Neural cell (in vitro differentiated cells): ENCODE data around the gene CHST2.

Source experiments
- EP300 ChIP-seq: fragments of 450-650 bp; conservative IDR thresholded peaks from 2 replicates; pipeline ENCODE4 v1.6.1; 2014; ENCODE audit warnings: antibody characterized with exemption, mild to moderate bottlenecking, moderate library complexity; ENCODE audit not compliant: poor library complexity, severe bottlenecking
- EZH2 ChIP-seq: fragments of 200-600, 300-800 bp; shearing (Covaris generic), sonication (generic); IDR thresholded peaks from 2 replicates; pipeline ENCODE4 v1.6.1; 2014; ENCODE audit warnings: antibody characterized with exemption, low read length, borderline replicate concordance, mild to moderate bottlenecking; ENCODE audit not compliant: insufficient read depth, poor library complexity, severe bottlenecking
- POLR2AphosphoS5 ChIP-seq: IDR thresholded peaks from 2 replicates; pipeline ENCODE4 v1.6.1; 2012
- TF ChIP-seq, protein P1 (sequence below): fragments of 450-650 bp; IDR thresholded peaks from 2 replicates; pipeline ENCODE4 v1.5.1; 2014; ENCODE audit warnings: antibody characterized with exemption, mild to moderate bottlenecking, moderate library complexity; ENCODE audit not compliant: poor library complexity, severe bottlenecking

- no peak for TF ChIP-seq POLR2AphosphoS5
- TF ChIP-seq, protein P1, sequence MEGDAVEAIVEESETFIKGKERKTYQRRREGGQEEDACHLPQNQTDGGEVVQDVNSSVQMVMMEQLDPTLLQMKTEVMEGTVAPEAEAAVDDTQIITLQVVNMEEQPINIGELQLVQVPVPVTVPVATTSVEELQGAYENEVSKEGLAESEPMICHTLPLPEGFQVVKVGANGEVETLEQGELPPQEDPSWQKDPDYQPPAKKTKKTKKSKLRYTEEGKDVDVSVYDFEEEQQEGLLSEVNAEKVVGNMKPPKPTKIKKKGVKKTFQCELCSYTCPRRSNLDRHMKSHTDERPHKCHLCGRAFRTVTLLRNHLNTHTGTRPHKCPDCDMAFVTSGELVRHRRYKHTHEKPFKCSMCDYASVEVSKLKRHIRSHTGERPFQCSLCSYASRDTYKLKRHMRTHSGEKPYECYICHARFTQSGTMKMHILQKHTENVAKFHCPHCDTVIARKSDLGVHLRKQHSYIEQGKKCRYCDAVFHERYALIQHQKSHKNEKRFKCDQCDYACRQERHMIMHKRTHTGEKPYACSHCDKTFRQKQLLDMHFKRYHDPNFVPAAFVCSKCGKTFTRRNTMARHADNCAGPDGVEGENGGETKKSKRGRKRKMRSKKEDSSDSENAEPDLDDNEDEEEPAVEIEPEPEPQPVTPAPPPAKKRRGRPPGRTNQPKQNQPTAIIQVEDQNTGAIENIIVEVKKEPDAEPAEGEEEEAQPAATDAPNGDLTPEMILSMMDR = no peak
- no peak for TF ChIP-seq EZH2
- TF ChIP-seq EP300 = no peak
These were observed 48.5 kb upstream of the CHST2 start for GRCh38 chr3:143070977-143071551.
